B cell (primary cell): ENCODE measurements around the gene SHOC2. TPM values are rescaled to one million over a fixed set of nuclear protein-coding genes. Genes with fewer than 3 reads are reported as not detected.

Experiments
- ATAC-seq: fragments of 200-7000 bp; cut with Tn5 transposase; one replicate; pipeline ENCODE4 v1.10.0; 2021; ENCODE audit warnings: low read depth, mild to moderate bottlenecking, moderate number of reproducible peaks, moderate library complexity
- CTCF ChIA-PET: fragments of 350-600 bp; sonication (Branson Sonifier 250); formaldehyde crosslinking; loops from one replicate; lab custom pipeline; 2021; ENCODE audit warnings: antibody characterized with exemption, inconsistent platforms; lab: Charles Lee
- POLR2A ChIA-PET: fragments of 350-600 bp; sonication (Branson Sonifier 250); formaldehyde crosslinking; loops from one replicate; lab custom pipeline; 2021; ENCODE audit warnings: antibody characterized with exemption; lab: Charles Lee
- DNase-seq: peaks from one replicate; pipeline ENCODE4 v3.0.0; 2013
- H2AFZ ChIP-seq: 2 replicates; pipeline ENCODE4 v1.6.1; 2012; ENCODE audit warnings: mild to moderate bottlenecking, low read depth, low read length; ENCODE audit not compliant: insufficient read depth, poor library complexity, severe bottlenecking
- H3K27ac ChIP-seq, 2 donors: 1 replicate in 1 of 2; 2 replicates in 1 of 2; pipeline ENCODE4 v1.5.1; 2012 to 2013; ENCODE audit warnings: low read length in 2 of 2, mild to moderate bottlenecking in 2 of 2, moderate library complexity in 1 of 2
- H3K27me3 ChIP-seq, 4 experiments: fragments of 200-600 bp in 1 of 4; sonication (generic) in 1 of 4; replicated peaks in 1 of 4; 1 replicate in 2 of 4; 2 replicates in 2 of 4; pipeline versions ENCODE4 v1.6.1 to v1.7.0; 2013 to 2016; ENCODE audit warnings: low read length in 3 of 4, mild to moderate bottlenecking in 2 of 4, mixed read lengths in 1 of 4, moderate library complexity in 1 of 4; ENCODE audit not compliant: insufficient read depth in 4 of 4, control insufficient read depth in 3 of 4; ENCODE audit errors: control extremely low read depth in 1 of 4
- H3K36me3 ChIP-seq, 2 experiments: replicated peaks in 1 of 2; 1 replicate in 1 of 2; 2 replicates in 1 of 2; pipeline versions ENCODE4 v1.6.1 to v1.7.1; 2013; ENCODE audit warnings: low read length in 1 of 2; ENCODE audit not compliant: insufficient read depth in 2 of 2, control insufficient read depth in 1 of 2; ENCODE audit errors: control extremely low read depth in 1 of 2, extremely low read depth in 1 of 2
- H3K4me1 ChIP-seq, 2 donors: fragments of 200-600 bp in 1 of 2; sonication (generic) in 1 of 2; 1 replicate in 1 of 2; 2 replicates in 1 of 2; pipeline versions ENCODE4 v1.5.1 to v1.6.1; 2013 to 2017; ENCODE audit warnings: low read length in 2 of 2; ENCODE audit not compliant: control insufficient read depth in 2 of 2, insufficient read depth in 2 of 2
- H3K4me2 ChIP-seq: replicated peaks from 2 replicates; pipeline ENCODE3; 2012; ENCODE audit warnings: mild to moderate bottlenecking, low read depth, low read length; ENCODE audit not compliant: poor library complexity, severe bottlenecking
- H3K4me3 ChIP-seq, 5 experiments: fragments of 200-600 bp in 1 of 5; sonication (generic) in 1 of 5; 1 replicate in 3 of 5; 2 replicates in 2 of 5; pipeline versions ENCODE4 v1.5.1 to v1.7.0; 2011 to 2016; ENCODE audit warnings: low read length in 4 of 5, mild to moderate bottlenecking in 4 of 5, low read depth in 2 of 5, control low read depth in 1 of 5, moderate library complexity in 1 of 5; ENCODE audit not compliant: insufficient read depth in 1 of 5; ENCODE audit errors: control extremely low read depth in 1 of 5, extremely low read depth in 1 of 5
- H3K79me2 ChIP-seq: fragments of 200-600 bp; sonication (generic); one replicate; pipeline ENCODE4 v1.6.0; 2016; ENCODE audit warnings: low read length; ENCODE audit not compliant: control insufficient read depth, insufficient read depth
- H3K9ac ChIP-seq: fragments of 200-600 bp; sonication (generic); 2 replicates; pipeline ENCODE4 v1.6.1; 2017; ENCODE audit warnings: mild to moderate bottlenecking, low read length, moderate library complexity
- H3K9me3 ChIP-seq, 3 donors: one replicate each; pipeline versions ENCODE4 v1.6.1 to v1.7.1; 2013; ENCODE audit warnings: low read length in 2 of 3; ENCODE audit not compliant: control insufficient read depth in 2 of 3, insufficient read depth in 1 of 3; ENCODE audit errors: control extremely low read depth in 1 of 3
- H4K20me1 ChIP-seq: 2 replicates; pipeline ENCODE4 v1.6.0; 2012; ENCODE audit warnings: mild to moderate bottlenecking, low read length; ENCODE audit not compliant: insufficient read depth, control insufficient read depth, poor library complexity, severe bottlenecking
- H3K27ac Mint-ChIP-seq: one replicate; pipeline ENCODE4 v1.8.0; 2021; ENCODE audit warnings: mixed read lengths
- H3K27me3 Mint-ChIP-seq: one replicate; pipeline ENCODE4 v1.8.0; 2021; ENCODE audit warnings: mixed read lengths
- H3K4me1 Mint-ChIP-seq: one replicate; pipeline ENCODE4 v1.8.0; 2021; ENCODE audit warnings: mixed read lengths
- H3K4me3 Mint-ChIP-seq: one replicate; pipeline ENCODE4 v1.8.0; 2021; ENCODE audit warnings: mixed read lengths
- H3K9me3 Mint-ChIP-seq: one replicate; pipeline ENCODE4 v1.8.0; 2022; ENCODE audit warnings: mixed read lengths; ENCODE audit not compliant: insufficient read depth
- CTCF ChIP-seq: fragments of 200-600 bp; IDR thresholded peaks from one replicate; pipeline ENCODE4 v1.8.0; 2022; ENCODE audit warnings: antibody characterized with exemption, mild to moderate bottlenecking
- EZH2 ChIP-seq: IDR thresholded peaks from 2 replicates; pipeline ENCODE4 v1.6.1; 2012; ENCODE audit warnings: borderline replicate concordance, low read depth, mild to moderate bottlenecking, moderate library complexity, low read length; ENCODE audit not compliant: insufficient read depth, poor library complexity, severe bottlenecking
- WGBS: methylation state at CpG from one replicate; pipeline ENCODE4 v1.1.5; 2013; ENCODE audit warnings: missing lambda C conversion rate; ENCODE audit not compliant: insufficient coverage; 5-methylcytosine and 5-hydroxymethylcytosine counted together
- intact Hi-C: fragments of 100-400 bp; cut with micrococcal nuclease; formaldehyde crosslinking; loops from one replicate; pipeline ENCODE4 v1.10.0; 2022
- polyA plus RNA-seq: library from polyadenylated mRNA; depleted of rRNA; stranded (reverse); fragments of >200 nt; gene quantifications from 2 replicates; pipeline ENCODE4 v1.2.3, GENCODE V29; 2012
- total RNA-seq, 2 donors: library from RNA; stranded (reverse); fragments of 120-200 nt in 1 of 2; gene quantifications; 1 replicate in 1 of 2; 2 replicates in 1 of 2; pipeline versions ENCODE4 v1.2.3 to v1.2.4, GENCODE V29; 2013 to 2022

The SHOC2 gene
- total and polyA plus RNA-seq, 2 donors (not counting 1 experiment from before 2014, with no cell fraction given) = 13.3 to 116 TPM

DNA sequence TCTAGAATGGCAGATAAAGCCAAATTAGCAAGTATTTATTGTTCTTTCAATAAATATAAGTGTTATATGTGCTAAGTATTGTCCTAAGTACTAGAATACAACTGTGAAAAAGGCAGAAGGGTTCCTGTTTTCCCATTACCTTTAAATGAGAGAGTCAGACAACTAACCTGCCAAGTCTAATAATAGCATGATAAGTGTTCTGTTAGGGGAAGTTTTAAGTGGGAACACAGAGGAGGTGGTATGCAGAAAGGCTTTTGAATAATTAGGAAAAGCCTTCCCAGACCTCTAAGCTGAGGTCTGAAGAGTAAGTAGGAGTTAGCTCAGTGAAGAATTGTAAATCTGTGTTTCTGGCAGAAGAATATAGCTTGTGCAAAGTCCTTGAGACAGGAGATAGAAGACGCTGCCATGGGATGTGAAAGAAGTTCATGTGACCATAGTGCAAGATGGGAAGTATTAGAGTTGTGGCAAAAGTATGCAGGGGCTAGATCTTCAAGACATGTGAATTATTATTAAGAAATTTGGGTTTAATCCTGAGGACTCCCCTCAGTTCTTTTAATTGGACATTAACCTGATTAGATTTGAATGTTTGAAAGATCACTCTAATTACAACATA is 12.5 kb downstream of the SHOC2 start:
- peak overlapping the region; percentile 31 for H3K4me2 ChIP-seq
- peaks cover 37% of the 10 kb centered on the region for H3K4me1 Mint-ChIP-seq
- H3K9ac ChIP-seq = no peak overlapping the region
- H3K36me3 ChIP-seq = peaks cover 1 to 4% of the 10 kb centered on the region in 2 experiments
- H3K79me2 ChIP-seq = peaks cover 99% of the 10 kb centered on the region
- no peak overlapping the region for H3K27ac Mint-ChIP-seq
- H3K9me3 Mint-ChIP-seq = peaks cover 2% of the 10 kb centered on the region
- peaks cover 27 to 40% of the 10 kb centered on the region in 2 donors for H3K4me1 ChIP-seq
- no peak overlapping the region for H3K4me3 Mint-ChIP-seq
- intact Hi-C loops = no loop called here
- DNase-seq = no peak
- no peaks in the 10 kb centered on the region for H3K27me3 ChIP-seq
- H3K27me3 Mint-ChIP-seq = no peaks in the 10 kb centered on the region
- peaks cover 87% of the 10 kb centered on the region for H4K20me1 ChIP-seq
- H3K9me3 ChIP-seq = no peaks in the 10 kb centered on the region
- ATAC-seq = no peak
- H2AFZ ChIP-seq = no peak overlapping the region
- no peak for TF ChIP-seq EZH2
- TF ChIP-seq CTCF = no peak
- 88% methylated on average over 1 of the region's 1 CpG for WGBS
- CTCF ChIA-PET = no interaction called here
- no peak overlapping the region for H3K27ac ChIP-seq
- POLR2A ChIA-PET = no interaction called here
- H3K4me3 ChIP-seq = no peak overlapping the region

DNA sequence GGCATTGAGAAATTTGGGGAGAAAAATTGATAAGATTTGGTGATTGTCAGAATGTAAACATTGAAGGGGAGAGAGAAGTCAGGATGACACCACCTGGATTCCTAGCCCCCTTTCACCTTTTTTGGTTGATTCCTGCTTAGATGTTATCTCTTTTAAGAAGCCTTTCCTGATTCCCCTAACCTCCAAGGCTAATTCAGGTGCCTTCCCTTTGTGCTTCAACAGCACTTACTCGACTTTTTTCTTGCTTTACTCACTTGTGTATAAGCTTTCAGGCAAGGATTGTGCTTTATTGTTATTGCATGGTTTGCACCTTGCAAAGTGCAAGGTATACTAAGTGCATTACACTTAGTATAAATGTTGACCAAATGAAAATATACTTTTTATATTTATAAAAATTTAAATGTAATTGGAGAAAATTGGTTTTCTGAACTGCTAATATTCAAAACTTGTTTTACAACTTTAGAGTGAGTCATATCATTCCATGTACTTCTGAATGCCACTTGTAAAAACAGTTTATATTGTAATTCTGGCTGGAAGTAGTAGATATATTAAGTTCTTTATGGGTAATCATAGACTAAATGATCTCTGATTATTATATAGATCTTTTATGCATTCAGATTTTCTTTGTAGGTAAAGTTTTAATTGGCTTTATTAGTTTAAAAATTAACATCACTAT is 13.2 kb downstream of the SHOC2 start:
- Histone ChIP-seq H3K9me3 (no peaks in the 10 kb centered on the region), H2AFZ (no peak overlapping the region), H3K4me3 (no peak overlapping the region), H3K79me2 (peaks cover 99% of the 10 kb centered on the region), H3K9ac (no peak overlapping the region), H4K20me1 (peaks cover 86% of the 10 kb centered on the region), H3K4me1 (peaks cover 31 to 33% of the 10 kb centered on the region in 2 donors), H3K4me2 (peak overlapping the region; percentile 31), H3K27me3 (no peaks in the 10 kb centered on the region), H3K36me3 (peaks cover 1 to 10% of the 10 kb centered on the region in 2 experiments), H3K27ac (no peak overlapping the region)
- POLR2A ChIA-PET = no interaction called here
- intact Hi-C loops = no loop called here
- H3K9me3 Mint-ChIP-seq = peaks cover 2% of the 10 kb centered on the region
- no CpG with 5 or more reads among the region's 1 CpG for WGBS
- peaks cover 37% of the 10 kb centered on the region for H3K4me1 Mint-ChIP-seq
- ATAC-seq = no peak
- no peak for DNase-seq
- TF ChIP-seq CTCF = no peak
- TF ChIP-seq EZH2 = no peak
- no peak overlapping the region for H3K4me3 Mint-ChIP-seq
- CTCF ChIA-PET = no interaction called here
- H3K27me3 Mint-ChIP-seq = no peaks in the 10 kb centered on the region
- no peak overlapping the region for H3K27ac Mint-ChIP-seq
